SK-N-SH (cell line): ENCODE results near the gene ALG9. TPM values are rescaled to one million over a fixed set of nuclear protein-coding genes. Genes with fewer than 3 reads are reported as not detected.

Experiments used
- CTCF ChIA-PET: fragments of 300-600, 350-600 bp; formaldehyde crosslinking; extraction: SDS; loops from one replicate; lab custom pipeline; 2021; lab: Yijun Ruan, JAX
- POLR2A ChIA-PET: fragments of 350-600 bp; sonication (Branson Sonifier 250); formaldehyde crosslinking; extraction: SDS; loops from one replicate; lab custom pipeline; 2020; ENCODE audit warnings: antibody characterized with exemption, inconsistent platforms; lab: Yijun Ruan, JAX
- DNase-seq: peaks from one replicate; pipeline ENCODE4 v3.0.0; 2012
- H2AFZ ChIP-seq: fragments of 200-600 bp; sonication (generic); 2 replicates; pipeline ENCODE4 v1.8.1; 2016; ENCODE audit warnings: antibody characterized with exemption, mild to moderate bottlenecking, low read depth
- H3F3A ChIP-seq: fragments of 200-600 bp; sonication (generic); replicated peaks from 2 replicates; pipeline ENCODE3; 2016; ENCODE audit warnings: antibody characterized with exemption, mild to moderate bottlenecking; ENCODE audit not compliant: insufficient read depth
- H3K27ac ChIP-seq, 2 experiments: fragments of 200-500 bp in 1 of 2; fragments of 200-600 bp in 1 of 2; sonication (Bioruptor generic) in 1 of 2; sonication (generic), shearing (Covaris generic) in 1 of 2; 2 replicates each; pipeline versions ENCODE4 v1.5.1 to v1.6.1; 2014 to 2016; ENCODE audit warnings: low read depth in 2 of 2, inconsistent platforms in 1 of 2, low read length in 1 of 2, mild to moderate bottlenecking in 1 of 2, mixed read lengths in 1 of 2
- H3K27me3 ChIP-seq: fragments of 200-600 bp; sonication (generic), shearing (Covaris generic); 2 replicates; pipeline ENCODE4 v1.6.1; 2016; ENCODE audit warnings: mixed run types; ENCODE audit not compliant: insufficient read depth
- H3K36me3 ChIP-seq, 2 experiments: fragments of 200-500 bp in 1 of 2; fragments of 200-600 bp in 1 of 2; sonication (Bioruptor generic) in 1 of 2; sonication (generic) in 1 of 2; replicated peaks in 1 of 2; 2 replicates each; pipeline versions ENCODE3 to v1.5.1; 2014 to 2016; ENCODE audit warnings: low read length in 1 of 2, mild to moderate bottlenecking in 1 of 2; ENCODE audit not compliant: insufficient read depth in 2 of 2, control insufficient read depth in 1 of 2
- H3K4me1 ChIP-seq, 2 experiments: fragments of 200-500 bp in 1 of 2; fragments of 200-600 bp in 1 of 2; sonication (Bioruptor generic) in 1 of 2; sonication (generic), shearing (Covaris generic) in 1 of 2; 2 replicates each; pipeline versions ENCODE4 v1.5.1 to v1.6.1; 2014 to 2016; ENCODE audit warnings: low read depth in 1 of 2, low read length in 1 of 2, mixed run types in 1 of 2; ENCODE audit not compliant: insufficient read depth in 2 of 2, control insufficient read depth in 1 of 2
- H3K4me2 ChIP-seq: fragments of 200-600 bp; sonication (generic), shearing (Covaris generic); 2 replicates; pipeline ENCODE4 v1.6.1; 2017; ENCODE audit warnings: mixed run types
- H3K4me3 ChIP-seq, 2 experiments: fragments of 200-500 bp in 1 of 2; fragments of 200-600 bp in 1 of 2; sonication (Bioruptor generic) in 1 of 2; sonication (generic), shearing (Covaris generic) in 1 of 2; 2 replicates each; pipeline versions ENCODE4 v1.5.1 to v1.8.1; 2014 to 2016; ENCODE audit warnings: low read depth in 2 of 2, inconsistent platforms in 1 of 2, low read length in 1 of 2, mild to moderate bottlenecking in 1 of 2, mixed read lengths in 1 of 2, moderate library complexity in 1 of 2
- H3K79me2 ChIP-seq: fragments of 200-600 bp; sonication (generic); 2 replicates; pipeline ENCODE4 v1.8.1; 2017; ENCODE audit warnings: mild to moderate bottlenecking; ENCODE audit not compliant: insufficient read depth
- H3K9ac ChIP-seq: fragments of 200-600 bp; sonication (generic); 2 replicates; pipeline ENCODE4 v1.6.1; 2017; ENCODE audit warnings: mixed run types
- H3K9me2 ChIP-seq: fragments of 200-600 bp; sonication (generic); 2 replicates; pipeline ENCODE4 v1.6.1; 2017; ENCODE audit warnings: mixed run types
- H3K9me3 ChIP-seq: fragments of 200-600 bp; sonication (generic); 2 replicates; pipeline ENCODE4 v1.6.1; 2017; ENCODE audit warnings: mixed run types, mild to moderate bottlenecking, moderate library complexity
- H4K20me1 ChIP-seq: fragments of 200-600 bp; sonication (generic); 2 replicates; pipeline ENCODE4 v1.6.1; 2017; ENCODE audit warnings: mild to moderate bottlenecking, mixed run types; ENCODE audit not compliant: insufficient read depth
- ELF1 ChIP-seq: IDR thresholded peaks from 2 replicates; pipeline ENCODE4 v1.4.0; 2012
- EP300 ChIP-seq, 2 experiments: IDR thresholded peaks; 2 replicates each; pipeline versions ENCODE4 v1.4.0 to v1.6.1; 2012; ENCODE audit warnings: borderline replicate concordance in 1 of 2, low read depth in 1 of 2, low read length in 1 of 2
- EZH2phosphoT487 ChIP-seq: fragments of 200-600 bp; sonication (generic); IDR thresholded peaks from 2 replicates; pipeline ENCODE4 v1.6.1; 2017; ENCODE audit warnings: low read depth, mixed run types, mild to moderate bottlenecking, antibody characterized with exemption, moderate library complexity, borderline replicate concordance
- FOSL2 ChIP-seq: IDR thresholded peaks from 2 replicates; pipeline ENCODE4 v1.4.0; 2012; ENCODE audit warnings: low read depth, mild to moderate bottlenecking, moderate library complexity, borderline replicate concordance
- FOXM1 ChIP-seq: IDR thresholded peaks from 2 replicates; pipeline ENCODE4 v1.4.0; 2012; ENCODE audit warnings: low read depth, mild to moderate bottlenecking
- GABPA ChIP-seq: IDR thresholded peaks from 2 replicates; pipeline ENCODE4 v1.4.0; 2012; ENCODE audit warnings: low read depth, mild to moderate bottlenecking
- IRF3 ChIP-seq: fragments of 150-350 bp; IDR thresholded peaks from 2 replicates; pipeline ENCODE4 v1.6.1; 2016; ENCODE audit warnings: mild to moderate bottlenecking, low read depth, low read length
- MAX ChIP-seq: IDR thresholded peaks from 2 replicates; pipeline ENCODE4 v1.4.0; 2012; ENCODE audit warnings: low read depth
- NFIC ChIP-seq: IDR thresholded peaks from 2 replicates; pipeline ENCODE4 v1.4.0; 2012; ENCODE audit warnings: borderline replicate concordance
- NRF1 ChIP-seq: IDR thresholded peaks from 2 replicates; pipeline ENCODE4 v1.6.1; 2012; ENCODE audit warnings: low read depth, mild to moderate bottlenecking, low read length
- POLR2AphosphoS5 ChIP-seq: IDR thresholded peaks from 2 replicates; pipeline ENCODE4 v1.6.1; 2012; ENCODE audit warnings: low read depth, low read length
- REST ChIP-seq: IDR thresholded peaks from 2 replicates; pipeline ENCODE4 v1.6.1; 2012; ENCODE audit warnings: mild to moderate bottlenecking, low read depth, low read length, moderate library complexity
- RFX5 ChIP-seq: IDR thresholded peaks from 2 replicates; pipeline ENCODE4 v1.6.1; 2012; ENCODE audit warnings: mild to moderate bottlenecking, improper control_type of control experiment, low read length
- RXRA ChIP-seq: IDR thresholded peaks from 2 replicates; pipeline ENCODE4 v1.4.0; 2012; ENCODE audit warnings: low read depth, mild to moderate bottlenecking, borderline replicate concordance
- SIN3A ChIP-seq: IDR thresholded peaks from 2 replicates; pipeline ENCODE4 v1.6.1; 2012; ENCODE audit warnings: low read depth, mild to moderate bottlenecking, low read length, moderate library complexity, borderline replicate concordance
- SMC3 ChIP-seq: IDR thresholded peaks from 2 replicates; pipeline ENCODE4 v1.6.1; 2012; ENCODE audit warnings: low read depth, low read length, improper control_type of control experiment
- TAF1 ChIP-seq: IDR thresholded peaks from 2 replicates; pipeline ENCODE4 v1.6.1; 2012; ENCODE audit warnings: low read depth, mild to moderate bottlenecking, low read length, moderate library complexity, borderline replicate concordance
- TEAD4 ChIP-seq: IDR thresholded peaks from 2 replicates; pipeline ENCODE4 v1.4.0; 2012; ENCODE audit warnings: mild to moderate bottlenecking, borderline replicate concordance; ENCODE audit not compliant: insufficient read depth
- WGBS: methylation state at CpG from one replicate; pipeline ENCODE4 v1.1.6; 2017; ENCODE audit warnings: low lambda C conversion rate; 5-methylcytosine and 5-hydroxymethylcytosine counted together
- polyA plus RNA-seq, 3 experiments: library from polyadenylated mRNA; depleted of rRNA; stranded (reverse); fragments of >200 nt; gene quantifications; 2 replicates each; pipeline ENCODE4 v1.2.3, GENCODE V29; 2012

ALG9 gene
- polyA plus RNA-seq, 1 of the 3 experiments (the other 2 are of a cell fraction) = 17.9 TPM

- POLR2A ChIA-PET = no interaction called here
- Histone ChIP-seq H3K4me3 (no peak overlapping the region), H3K4me1 (no peaks in the 10 kb centered on the region; a peak in 1 of 4 replicates), H3K27ac (0 out of 4 replicates have a peak overlapping the region, but pooled peaks of 1 of the 2 experiments have one; percentile 91), H3F3A (peaks cover 12% of the 10 kb centered on the region), H2AFZ (no peak overlapping the region)
- TF ChIP-seq FOXM1 (no peak), SIN3A (no peak), GABPA (no peak), REST (no peak), FOSL2 (no peak), RFX5 (no peak), NRF1 (no peak), MAX (no peak), IRF3 (no peak), TEAD4 (no peak), POLR2AphosphoS5 (no peak), SMC3 (no peak), RXRA (no peak), ELF1 (no peak), EZH2phosphoT487 (no peak), NFIC (no peak), EP300 (IDR thresholded peaks at IDR 0.05; ENCODE audit: borderline replicate concordance in 1 of 2, low read depth in 1 of 2, low read length in 1 of 2) (no peak), TAF1 (no peak)
- TF ChIP-seq, all 33 proteins: peak for 0
- no peaks in the 10 kb centered on the region for H3K9me3 ChIP-seq
- WGBS = 76% methylated on average over 7 of the region's 7 CpGs
- H3K27me3 ChIP-seq = no peaks in the 10 kb centered on the region
- no peak overlapping the region for H3K4me2 ChIP-seq
- H3K9ac ChIP-seq = no peak overlapping the region
- peaks cover 42% of the 10 kb centered on the region for H3K79me2 ChIP-seq
- DNase-seq = no peak
- CTCF ChIA-PET = interaction anchor here (0.6 to 1.1 kb wide), 2 partner anchors 11 to 93 kb away, joined by 3 read pairs; no protein-coding TSS in a partner anchor
- peaks cover 55 to 57% of the 10 kb centered on the region in 2 experiments for H3K36me3 ChIP-seq
- no peaks in the 10 kb centered on the region for H4K20me1 ChIP-seq
- H3K9me2 ChIP-seq = no peaks in the 10 kb centered on the region
These were observed 123.2 kb downstream of the ALG9 start for GRCh38 chr11:111748035-111748804.
